Measurements from ENCODE around the gene IGSF9. TPM values are rescaled to one million over a fixed set of nuclear protein-coding genes. Genes with fewer than 3 reads are reported as not detected.

The IGSF9 gene
- total RNA-seq, 4 donors from 2014 or later = 0.71 to 1.9 (median 1.4) TPM

DNA sequence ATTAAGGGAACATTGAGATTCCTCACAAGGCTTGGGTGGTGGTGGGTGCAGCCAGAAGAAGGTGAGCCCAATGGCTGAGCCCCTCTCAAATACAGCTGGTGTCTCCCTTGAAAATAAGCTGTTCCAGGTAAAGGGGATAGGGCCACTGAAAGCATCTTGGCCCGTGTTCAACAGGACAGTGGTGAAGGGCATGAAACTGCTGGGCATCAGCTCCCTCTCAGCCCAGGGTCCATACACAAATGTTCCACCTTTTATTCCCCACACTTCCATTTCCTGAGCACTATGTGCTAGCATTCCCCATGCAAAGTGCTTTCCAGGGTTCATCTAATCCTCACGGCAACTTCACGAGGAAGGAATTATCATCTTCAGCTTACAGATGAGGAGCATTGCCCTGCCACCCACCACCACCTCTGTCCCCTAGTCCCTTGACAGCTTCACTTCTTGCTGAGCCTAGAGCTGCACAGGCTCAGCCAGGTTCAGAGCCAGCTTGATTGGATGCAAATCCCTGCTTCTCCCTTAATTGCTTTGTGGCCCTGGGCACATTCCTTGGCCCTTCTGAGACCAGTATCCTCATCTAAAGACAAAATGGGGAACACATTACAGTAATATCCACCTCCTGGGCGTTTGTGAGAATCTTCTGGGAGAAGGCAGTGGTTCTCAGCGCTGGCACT lies 29.7 kb downstream of the IGSF9 start:
- Histone ChIP-seq H3K4me1 (peaks cover 0 to 34% of the 10 kb centered on the region in 2 donors), H3K36me3 (peaks cover 20 to 30% of the 10 kb centered on the region in 2 donors), H3K9me3 (no peaks in the 10 kb centered on the region), H3K4me3 (replicated peaks in 1 of 3) (no peak overlapping the region), H3K27ac (peak overlapping the region in 1 of 3 donors; percentile 7), H3K27me3 (no peaks in the 10 kb centered on the region)
- 78 to 84% methylated on average over 5 of the region's 5 CpGs for WGBS, 2 donors
- intact Hi-C loops (cut with DNase I) = no loop called here
- DNase-seq = no peak
- TF ChIP-seq, protein P1, sequence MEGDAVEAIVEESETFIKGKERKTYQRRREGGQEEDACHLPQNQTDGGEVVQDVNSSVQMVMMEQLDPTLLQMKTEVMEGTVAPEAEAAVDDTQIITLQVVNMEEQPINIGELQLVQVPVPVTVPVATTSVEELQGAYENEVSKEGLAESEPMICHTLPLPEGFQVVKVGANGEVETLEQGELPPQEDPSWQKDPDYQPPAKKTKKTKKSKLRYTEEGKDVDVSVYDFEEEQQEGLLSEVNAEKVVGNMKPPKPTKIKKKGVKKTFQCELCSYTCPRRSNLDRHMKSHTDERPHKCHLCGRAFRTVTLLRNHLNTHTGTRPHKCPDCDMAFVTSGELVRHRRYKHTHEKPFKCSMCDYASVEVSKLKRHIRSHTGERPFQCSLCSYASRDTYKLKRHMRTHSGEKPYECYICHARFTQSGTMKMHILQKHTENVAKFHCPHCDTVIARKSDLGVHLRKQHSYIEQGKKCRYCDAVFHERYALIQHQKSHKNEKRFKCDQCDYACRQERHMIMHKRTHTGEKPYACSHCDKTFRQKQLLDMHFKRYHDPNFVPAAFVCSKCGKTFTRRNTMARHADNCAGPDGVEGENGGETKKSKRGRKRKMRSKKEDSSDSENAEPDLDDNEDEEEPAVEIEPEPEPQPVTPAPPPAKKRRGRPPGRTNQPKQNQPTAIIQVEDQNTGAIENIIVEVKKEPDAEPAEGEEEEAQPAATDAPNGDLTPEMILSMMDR (IDR thresholded peaks at IDR 0.05) = no peak
- TF ChIP-seq POLR2A (IDR thresholded peaks at IDR 0.05) = no peak

DNA sequence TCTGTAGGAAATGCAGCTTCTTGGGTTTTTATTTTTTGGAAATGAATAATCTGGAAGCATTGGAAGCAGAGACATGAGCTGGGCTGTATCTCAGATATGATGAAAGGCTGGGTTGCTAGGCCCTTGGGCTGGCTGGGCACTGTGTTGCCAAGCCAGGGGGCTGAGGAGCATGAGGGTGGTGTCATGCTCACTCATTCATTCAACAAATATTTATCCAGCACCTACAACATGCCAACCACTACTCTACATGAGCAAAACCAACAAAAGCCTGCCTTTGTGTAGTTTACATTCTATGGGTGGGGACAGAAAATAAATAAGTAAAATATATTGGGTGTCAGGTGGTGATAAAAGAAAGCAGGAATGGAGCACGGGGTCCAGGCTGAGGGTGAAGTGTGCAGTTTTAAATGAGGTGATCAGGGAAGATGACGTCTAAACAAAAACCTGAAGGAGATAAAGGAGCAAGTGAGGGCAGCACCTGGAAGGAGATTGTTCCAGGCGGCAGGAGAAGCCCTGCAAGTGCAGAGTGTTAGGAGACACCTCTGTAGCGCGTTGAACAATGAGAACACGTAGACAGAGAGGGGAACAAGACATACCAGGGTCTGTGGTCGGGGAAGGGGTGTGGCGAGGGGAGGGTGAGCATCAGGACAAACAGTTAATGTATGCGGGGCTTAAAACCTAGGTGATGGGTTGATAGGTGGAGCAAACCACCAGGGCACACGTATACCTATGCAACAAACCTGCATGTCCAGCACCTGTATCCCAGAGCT lies 31.0 kb downstream of the IGSF9 start:
- DNase-seq = no peak
- Histone ChIP-seq H3K9me3 (no peaks in the 10 kb centered on the region), H3K4me1 (peaks cover 0 to 42% of the 10 kb centered on the region in 2 donors), H3K27ac (peak overlapping the region in 2 of 3 donors; percentile 19 to 24), H3K36me3 (peaks cover 12 to 20% of the 10 kb centered on the region in 2 donors), H3K4me3 (replicated peaks in 1 of 3) (no peak overlapping the region), H3K27me3 (no peaks in the 10 kb centered on the region)
- WGBS, 2 donors = 88% methylated on average over 10 of the region's 10 CpGs
- TF ChIP-seq, protein P1 (IDR thresholded peaks at IDR 0.05) = no peak
- no peak for TF ChIP-seq POLR2A (IDR thresholded peaks at IDR 0.05)
- intact Hi-C loops (cut with DNase I) = no loop called here

DNA sequence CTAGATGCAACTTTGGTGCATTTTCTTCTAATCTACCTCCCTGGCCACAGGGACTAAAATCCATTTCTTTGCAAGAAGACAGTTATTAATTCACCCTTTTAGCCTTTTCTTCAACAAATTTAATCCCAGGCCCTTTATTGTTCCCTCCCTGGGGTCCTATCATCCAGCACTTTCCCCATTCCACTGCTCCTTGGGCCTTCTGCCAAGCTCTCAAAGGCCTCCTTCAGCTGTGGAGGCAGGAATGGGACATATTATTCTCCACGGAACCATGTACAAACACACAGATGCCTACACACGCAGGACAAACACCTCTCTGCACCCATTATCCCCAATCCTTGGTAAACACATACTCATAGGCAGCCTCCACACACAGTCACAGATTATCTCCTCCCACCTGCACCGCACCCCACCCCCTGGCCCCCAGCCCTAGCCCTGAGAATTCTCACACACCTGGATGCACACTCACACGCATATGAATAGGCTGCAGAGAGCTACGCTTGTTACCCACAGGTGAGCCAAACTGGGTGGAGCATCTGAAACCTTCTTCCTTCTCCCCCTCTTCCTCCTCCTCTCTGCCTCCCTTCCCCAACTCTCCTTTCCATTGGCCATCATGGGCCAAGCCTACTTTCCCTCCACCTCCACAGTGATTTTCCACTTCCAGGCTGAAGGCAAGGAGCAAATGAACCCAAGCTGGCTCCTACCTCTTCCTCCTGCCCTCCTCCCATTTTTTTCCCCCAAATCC lies 31.8 kb downstream of the IGSF9 start:
- intact Hi-C loops (cut with DNase I) = no loop called here

DNA sequence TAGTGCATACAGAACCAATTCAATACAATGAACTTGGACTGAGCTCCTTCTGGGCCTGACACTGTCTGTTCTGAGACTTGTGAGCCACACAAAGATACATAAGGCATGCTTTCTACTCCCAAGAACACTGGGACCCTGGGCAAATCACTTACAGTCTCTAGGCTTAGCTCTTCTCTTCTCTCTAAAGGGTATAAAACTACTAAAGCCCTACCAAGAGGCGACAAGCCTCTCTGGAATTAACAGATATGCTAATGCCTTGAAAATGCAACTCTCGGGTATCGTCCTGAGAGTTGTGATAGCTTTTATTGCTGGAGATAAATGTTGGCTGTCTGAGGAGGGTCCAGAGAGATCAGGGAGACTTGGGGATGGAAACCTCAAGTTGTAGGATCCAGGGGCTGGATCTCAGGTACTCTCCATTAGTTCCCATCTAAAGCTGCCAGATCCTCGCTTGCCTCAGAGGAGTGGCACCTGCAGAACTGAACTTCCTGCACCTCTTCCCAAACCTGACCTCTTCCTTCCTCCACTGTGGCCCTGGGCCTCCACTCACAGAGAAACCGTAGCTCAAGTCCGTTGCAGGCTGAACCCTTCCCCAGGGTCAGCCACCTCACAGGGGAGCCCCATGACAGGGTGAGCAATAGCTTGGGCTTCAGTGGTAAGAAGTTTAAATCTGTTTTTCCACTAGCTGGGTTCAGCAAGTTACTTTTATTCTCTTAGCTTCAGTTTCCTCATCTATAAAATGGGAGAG lies 33.9 kb downstream of the IGSF9 start:
- TF ChIP-seq, protein P1 (IDR thresholded peaks at IDR 0.05) = no peak
- no peak for TF ChIP-seq POLR2A (IDR thresholded peaks at IDR 0.05)
- Histone ChIP-seq H3K36me3 (no peaks in the 10 kb centered on the region), H3K4me3 (replicated peaks in 1 of 3) (no peak overlapping the region), H3K9me3 (no peaks in the 10 kb centered on the region), H3K27me3 (no peaks in the 10 kb centered on the region), H3K27ac (no peak overlapping the region), H3K4me1 (peaks cover 0 to 34% of the 10 kb centered on the region in 2 donors)
- intact Hi-C loops (cut with DNase I) = no loop called here
- no peak for DNase-seq
- 79 to 82% methylated on average over 6 of the region's 6 CpGs for WGBS, 2 donors

More for the DNA sequence above, 31.8 kb downstream of the IGSF9 start:
- TF ChIP-seq POLR2A (IDR thresholded peaks at IDR 0.05) = no peak
- TF ChIP-seq, protein P1 (IDR thresholded peaks at IDR 0.05) = no peak
- Histone ChIP-seq H3K36me3 (peaks cover 4 to 12% of the 10 kb centered on the region in 2 donors), H3K4me1 (peaks cover 0 to 42% of the 10 kb centered on the region in 2 donors), H3K9me3 (no peaks in the 10 kb centered on the region), H3K27me3 (no peaks in the 10 kb centered on the region), H3K27ac (peak overlapping the region; percentile 19 to 26 (median 24)), H3K4me3 (replicated peaks in 1 of 3) (no peak overlapping the region)
- DNase-seq = peak; percentile 75 to 76
- 16 to 48% methylated on average over 5 of the region's 5 CpGs for WGBS, 2 donors

Measured in thyroid gland (tissue), 4 donors.